GM12878 (cell line): Measurements from ENCODE around the gene PAXX. TPM values are rescaled to one million over a fixed set of nuclear protein-coding genes. Genes with fewer than 3 reads are reported as not detected.

Source experiments
- ATF2 ChIP-seq: IDR thresholded peaks from 2 replicates; pipeline ENCODE4 v1.6.1; 2012; ENCODE audit warnings: low read length, inconsistent platforms
- CREB1 ChIP-seq: IDR thresholded peaks from 2 replicates; pipeline ENCODE4 v1.6.1; 2012; ENCODE audit warnings: low read depth, mild to moderate bottlenecking, inconsistent platforms
- FOS ChIP-seq: IDR thresholded peaks from 3 replicates; pipeline ENCODE4 v1.6.1; 2011; ENCODE audit warnings: borderline replicate concordance; ENCODE audit not compliant: insufficient read length; ENCODE audit errors: extremely low read depth
- GABPA ChIP-seq: IDR thresholded peaks from 2 replicates; pipeline ENCODE4 v1.6.1; 2014; ENCODE audit warnings: antibody characterized with exemption, low read depth, mild to moderate bottlenecking, inconsistent platforms
- GATAD2B ChIP-seq: fragments of 450-650 bp; conservative IDR thresholded peaks from 2 replicates; pipeline ENCODE4 v1.6.1; 2017; ENCODE audit warnings: low read depth, mild to moderate bottlenecking, moderate library complexity
- MEF2A ChIP-seq: IDR thresholded peaks from 2 replicates; pipeline ENCODE4 v1.6.1; 2011; ENCODE audit warnings: low read depth, mild to moderate bottlenecking, low read length, moderate library complexity; ENCODE audit not compliant: insufficient read depth
- MTA2 ChIP-seq: fragments of 450-650 bp; IDR thresholded peaks from 2 replicates; pipeline ENCODE4 v1.6.1; 2016; ENCODE audit warnings: low read depth, mild to moderate bottlenecking, moderate library complexity
- PBX3 ChIP-seq: IDR thresholded peaks from 2 replicates; pipeline ENCODE4 v1.6.1; 2011; ENCODE audit warnings: mild to moderate bottlenecking, low read depth, low read length, moderate library complexity; ENCODE audit not compliant: insufficient replicate concordance
- PRDM15 ChIP-seq: fragments of 450-650 bp; formaldehyde crosslinking; IDR thresholded peaks from 2 replicates; pipeline ENCODE4 v1.4.0; 2020; ENCODE audit warnings: mild to moderate bottlenecking, moderate library complexity
- RB1 ChIP-seq: fragments of 450-650 bp; formaldehyde crosslinking; IDR thresholded peaks from 2 replicates; pipeline ENCODE4 v1.6.1; 2017; ENCODE audit warnings: mild to moderate bottlenecking, borderline replicate concordance
- SMC3 ChIP-seq: IDR thresholded peaks from 2 replicates; pipeline ENCODE4 v1.6.1; 2011; ENCODE audit warnings: low read length, improper control_type of control experiment, borderline replicate concordance
- TBL1XR1 ChIP-seq: IDR thresholded peaks from 2 replicates; pipeline ENCODE4 v1.6.1; 2012; ENCODE audit warnings: low read depth, low read length, improper control_type of control experiment
- ZBTB40 ChIP-seq: fragments of 450-650 bp; IDR thresholded peaks from 2 replicates; pipeline ENCODE4 v1.6.1; 2016; ENCODE audit warnings: mild to moderate bottlenecking, moderate library complexity, borderline replicate concordance
- ZNF207 ChIP-seq: fragments of 450-650 bp; IDR thresholded peaks from 2 replicates; pipeline ENCODE4 v1.6.1; 2014; ENCODE audit warnings: antibody characterized with exemption, mild to moderate bottlenecking, borderline replicate concordance
- ZNF274 ChIP-seq: IDR thresholded peaks from one replicate; pipeline ENCODE4 v1.8.0; 2011; ENCODE audit not compliant: insufficient read length, insufficient read depth
- polyA plus RNA-seq, 11 experiments: library from polyadenylated mRNA; depleted of rRNA in 4 of 11; unstranded in 6 of 11; stranded (reverse) in 5 of 11; fragments of >200 nt; fragmentation: Nextera tagmentation in 4 of 11; fragmentation: Illumina TruSeq in 1 of 11; extraction: Ambion mirVana in 4 of 11; extraction: Trizol in 1 of 11; gene quantifications; 1 replicate in 1 of 11; 2 replicates in 10 of 11; pipeline versions ENCODE4 v1.2.1 to v1.2.3, GENCODE V29; 2011 to 2016; ENCODE audit warnings: inconsistent platforms in 2 of 11, missing spikeins in 2 of 11, low read depth in 1 of 11
- total RNA-seq, 4 experiments: library from RNA; depleted of rRNA in 3 of 4; stranded (reverse); fragments of >200 nt in 3 of 4; fragmentation: Illumina TruSeq in 1 of 4; extraction: Trizol in 1 of 4; gene quantifications; 2 replicates each; pipeline versions ENCODE4 v1.2.1 to v1.2.3, GENCODE V29; 2013 to 2021

Gene PAXX
- total and polyA plus RNA-seq, 10 of the 15 experiments (the other 5 are each of a cell fraction or from before 2014, with no cell fraction given) = 0.18 to 60.6 (median 29.5) TPM

GRCh38 chr9:137029058-137029936, 37.1 kb downstream of the PAXX start (continued):
- TF ChIP-seq ZBTB40 (no peak), ZNF274 (no peak), PBX3 (peak; percentile 29), MTA2 (0 out of 2 replicates have a peak, but pooled peaks have one; percentile 26), FOS (no peak), RB1 (no peak), SMC3 (peak; percentile 45; the same call in 1 of the 2 replicates), CREB1 (no peak), ATF2 (no peak), MEF2A (no peak), PRDM15 (no peak), TBL1XR1 (no peak), GATAD2B (peak; percentile 35; the same call in 1 of the 2 replicates), GABPA (no peak), ZNF207 (no peak)
